Tibial artery (tissue), 4 donors: ENCODE results near the gene RXFP1.

Experiments used
- DNase-seq, 2 donors: peaks; one replicate each; pipeline ENCODE4 v3.0.0-alpha.2; 2019
- H3K27ac ChIP-seq, 2 donors: fragments of 200-600 bp; sonication (generic) in 1 of 2; 1 replicate in 1 of 2; 2 replicates in 1 of 2; pipeline ENCODE4 v1.5.1; 2018 to 2019; ENCODE audit warnings: mild to moderate bottlenecking in 1 of 2
- H3K27me3 ChIP-seq, 2 donors: fragments of 200-600 bp; sonication (generic) in 1 of 2; one replicate each; pipeline versions ENCODE4 v1.5.1 to v1.6.0; 2016 to 2019
- H3K36me3 ChIP-seq, 3 donors: fragments of 200-600 bp; sonication (generic) in 2 of 3; one replicate each; pipeline ENCODE4 v1.5.1; 2016 to 2019; ENCODE audit warnings: mild to moderate bottlenecking in 2 of 3
- H3K4me1 ChIP-seq, 4 donors: fragments of 200-600 bp; sonication (generic) in 2 of 4; 1 replicate in 3 of 4; 2 replicates in 1 of 4; pipeline ENCODE4 v1.5.1; 2016 to 2019
- H3K4me3 ChIP-seq, 2 donors: fragments of 200-600 bp; sonication (generic) in 1 of 2; 1 replicate in 1 of 2; 2 replicates in 1 of 2; pipeline ENCODE4 v1.5.1; 2018 to 2019; ENCODE audit warnings: mild to moderate bottlenecking in 2 of 2
- H3K9me3 ChIP-seq, 3 donors: fragments of 200-600 bp; sonication (generic) in 1 of 3; one replicate each; pipeline ENCODE4 v1.5.1; 2016 to 2019
- intact Hi-C: fragments of 100-400 bp; cut with DNase I; formaldehyde crosslinking; loops from one replicate; pipeline ENCODE4 v1.15.0; 2023; ENCODE audit warnings: low total_unique reads
- TF ChIP-seq, protein P1 (sequence below), 2 experiments: fragments of 200-600 bp in 1 of 2; fragments of 450-650 bp in 1 of 2; IDR thresholded peaks; one replicate each; pipeline ENCODE4 v1.5.1; 2017 to 2019; ENCODE audit warnings: antibody characterized with exemption in 2 of 2, mild to moderate bottlenecking in 1 of 2, moderate library complexity in 1 of 2

The RXFP1 gene

GRCh38 chr4:158597879-158598596, 76.4 kb downstream of the RXFP1 start:
- Histone ChIP-seq H3K36me3 (no peaks in the 10 kb centered on the region), H3K4me1 (peaks cover 0 to 7% (median 0%) of the 10 kb centered on the region in 4 donors), H3K9me3 (no peaks in the 10 kb centered on the region), H3K27ac (no peak overlapping the region), H3K27me3 (no peaks in the 10 kb centered on the region), H3K4me3 (no peak overlapping the region)
- intact Hi-C loops, result no loop called here
- DNase-seq, result no peak
- TF ChIP-seq, protein P1, sequence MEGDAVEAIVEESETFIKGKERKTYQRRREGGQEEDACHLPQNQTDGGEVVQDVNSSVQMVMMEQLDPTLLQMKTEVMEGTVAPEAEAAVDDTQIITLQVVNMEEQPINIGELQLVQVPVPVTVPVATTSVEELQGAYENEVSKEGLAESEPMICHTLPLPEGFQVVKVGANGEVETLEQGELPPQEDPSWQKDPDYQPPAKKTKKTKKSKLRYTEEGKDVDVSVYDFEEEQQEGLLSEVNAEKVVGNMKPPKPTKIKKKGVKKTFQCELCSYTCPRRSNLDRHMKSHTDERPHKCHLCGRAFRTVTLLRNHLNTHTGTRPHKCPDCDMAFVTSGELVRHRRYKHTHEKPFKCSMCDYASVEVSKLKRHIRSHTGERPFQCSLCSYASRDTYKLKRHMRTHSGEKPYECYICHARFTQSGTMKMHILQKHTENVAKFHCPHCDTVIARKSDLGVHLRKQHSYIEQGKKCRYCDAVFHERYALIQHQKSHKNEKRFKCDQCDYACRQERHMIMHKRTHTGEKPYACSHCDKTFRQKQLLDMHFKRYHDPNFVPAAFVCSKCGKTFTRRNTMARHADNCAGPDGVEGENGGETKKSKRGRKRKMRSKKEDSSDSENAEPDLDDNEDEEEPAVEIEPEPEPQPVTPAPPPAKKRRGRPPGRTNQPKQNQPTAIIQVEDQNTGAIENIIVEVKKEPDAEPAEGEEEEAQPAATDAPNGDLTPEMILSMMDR (IDR thresholded peaks at IDR 0.05), result no peak

DNA sequence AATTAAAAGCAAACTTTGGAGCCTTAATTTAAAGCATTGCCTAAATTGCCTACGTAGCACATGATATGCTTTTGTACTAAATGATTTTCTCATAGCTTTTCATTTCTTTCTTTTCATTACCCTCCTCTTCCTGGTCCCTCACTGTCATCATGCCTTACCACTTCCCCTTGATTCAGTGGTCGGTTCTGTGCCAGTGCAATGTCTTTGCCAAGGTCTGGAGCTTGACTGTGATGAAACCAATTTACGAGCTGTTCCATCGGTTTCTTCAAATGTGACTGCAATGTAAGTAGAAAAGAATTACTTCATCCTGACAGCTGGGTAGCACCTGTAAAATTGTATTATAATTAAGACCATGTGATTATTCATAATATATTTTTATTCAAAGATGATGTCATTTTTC, 77.5 kb downstream of the RXFP1 start:
- Histone ChIP-seq H3K36me3 (no peaks in the 10 kb centered on the region), H3K9me3 (no peaks in the 10 kb centered on the region), H3K4me3 (no peak overlapping the region), H3K27ac (no peak overlapping the region), H3K27me3 (no peaks in the 10 kb centered on the region), H3K4me1 (peaks cover 0 to 7% (median 0%) of the 10 kb centered on the region in 4 donors)
- no peak for DNase-seq
- TF ChIP-seq, protein P1 (IDR thresholded peaks at IDR 0.05), result no peak
- intact Hi-C loops, result no loop called here

GRCh38 chr4:158599765-158600498, 78.2 kb downstream of the RXFP1 start:
- no peak for DNase-seq
- Histone ChIP-seq H3K4me1 (peaks cover 0 to 7% (median 0%) of the 10 kb centered on the region in 4 donors), H3K9me3 (no peaks in the 10 kb centered on the region), H3K27ac (no peak overlapping the region), H3K4me3 (no peak overlapping the region), H3K27me3 (no peaks in the 10 kb centered on the region), H3K36me3 (no peaks in the 10 kb centered on the region)
- TF ChIP-seq, protein P1 (IDR thresholded peaks at IDR 0.05), result no peak
- intact Hi-C loops, result no loop called here

DNA sequence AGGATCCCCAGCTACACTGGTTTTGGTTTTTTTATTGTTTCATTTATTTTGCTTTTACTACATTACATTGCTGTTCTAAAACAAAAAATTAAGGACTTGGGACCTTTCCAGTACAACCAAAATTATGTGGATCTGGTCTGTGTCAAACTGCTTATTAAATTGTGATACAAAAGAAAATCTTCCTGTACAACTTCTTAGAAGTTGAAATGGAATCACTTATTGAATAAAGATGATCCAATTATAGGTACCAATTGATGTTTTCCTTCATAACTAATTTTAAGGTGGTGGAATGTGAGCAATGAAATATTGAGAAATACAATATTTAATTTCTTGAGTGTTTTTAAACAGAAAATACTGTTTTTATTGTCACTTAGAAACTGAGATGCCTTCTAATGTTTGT, 82.7 kb downstream of the RXFP1 start:
- no peak for DNase-seq
- Histone ChIP-seq H3K4me3 (no peak overlapping the region), H3K9me3 (no peaks in the 10 kb centered on the region), H3K27me3 (no peaks in the 10 kb centered on the region), H3K36me3 (no peaks in the 10 kb centered on the region), H3K27ac (no peak overlapping the region), H3K4me1 (no peaks in the 10 kb centered on the region)
- TF ChIP-seq, protein P1 (IDR thresholded peaks at IDR 0.05), result no peak
- intact Hi-C loops, result no loop called here

- no peak overlapping the region for H3K27ac ChIP-seq
- no peak overlapping the region for H3K4me3 ChIP-seq
- H3K9me3 ChIP-seq, result no peaks in the 10 kb centered on the region
- H3K36me3 ChIP-seq, result no peaks in the 10 kb centered on the region
- H3K4me1 ChIP-seq, result no peaks in the 10 kb centered on the region
- no peak for DNase-seq
- no peaks in the 10 kb centered on the region for H3K27me3 ChIP-seq
- TF ChIP-seq, protein P1 (IDR thresholded peaks at IDR 0.05), result no peak
- intact Hi-C loops, result no loop called here
Observed at GRCh38 chr4:158605393-158605792, 83.7 kb downstream of the RXFP1 start.
